SK-N-SH (cell line): ENCODE measurements around the gene ATP5F1D. TPM values are rescaled to one million over a fixed set of nuclear protein-coding genes. Genes with fewer than 3 reads are reported as not detected.

Experiments used
- CTCF ChIA-PET: fragments of 300-600, 350-600 bp; formaldehyde crosslinking; extraction: SDS; loops from one replicate; lab custom pipeline; 2021; lab: Yijun Ruan, JAX
- POLR2A ChIA-PET: fragments of 350-600 bp; sonication (Branson Sonifier 250); formaldehyde crosslinking; extraction: SDS; loops from one replicate; lab custom pipeline; 2020; ENCODE audit warnings: antibody characterized with exemption, inconsistent platforms; lab: Yijun Ruan, JAX
- DNase-seq: peaks from one replicate; pipeline ENCODE4 v3.0.0; 2012
- H2AFZ ChIP-seq: fragments of 200-600 bp; sonication (generic); 2 replicates; pipeline ENCODE4 v1.8.1; 2016; ENCODE audit warnings: antibody characterized with exemption, mild to moderate bottlenecking, low read depth
- H3F3A ChIP-seq: fragments of 200-600 bp; sonication (generic); replicated peaks from 2 replicates; pipeline ENCODE3; 2016; ENCODE audit warnings: antibody characterized with exemption, mild to moderate bottlenecking; ENCODE audit not compliant: insufficient read depth
- H3K27ac ChIP-seq, 2 experiments: fragments of 200-500 bp in 1 of 2; fragments of 200-600 bp in 1 of 2; sonication (Bioruptor generic) in 1 of 2; sonication (generic), shearing (Covaris generic) in 1 of 2; 2 replicates each; pipeline versions ENCODE4 v1.5.1 to v1.6.1; 2014 to 2016; ENCODE audit warnings: low read depth in 2 of 2, inconsistent platforms in 1 of 2, low read length in 1 of 2, mild to moderate bottlenecking in 1 of 2, mixed read lengths in 1 of 2
- H3K27me3 ChIP-seq: fragments of 200-600 bp; sonication (generic), shearing (Covaris generic); 2 replicates; pipeline ENCODE4 v1.6.1; 2016; ENCODE audit warnings: mixed run types; ENCODE audit not compliant: insufficient read depth
- H3K36me3 ChIP-seq, 2 experiments: fragments of 200-500 bp in 1 of 2; fragments of 200-600 bp in 1 of 2; sonication (Bioruptor generic) in 1 of 2; sonication (generic) in 1 of 2; replicated peaks in 1 of 2; 2 replicates each; pipeline versions ENCODE3 to v1.5.1; 2014 to 2016; ENCODE audit warnings: low read length in 1 of 2, mild to moderate bottlenecking in 1 of 2; ENCODE audit not compliant: insufficient read depth in 2 of 2, control insufficient read depth in 1 of 2
- H3K4me1 ChIP-seq, 2 experiments: fragments of 200-500 bp in 1 of 2; fragments of 200-600 bp in 1 of 2; sonication (Bioruptor generic) in 1 of 2; sonication (generic), shearing (Covaris generic) in 1 of 2; 2 replicates each; pipeline versions ENCODE4 v1.5.1 to v1.6.1; 2014 to 2016; ENCODE audit warnings: low read depth in 1 of 2, low read length in 1 of 2, mixed run types in 1 of 2; ENCODE audit not compliant: insufficient read depth in 2 of 2, control insufficient read depth in 1 of 2
- H3K4me2 ChIP-seq: fragments of 200-600 bp; sonication (generic), shearing (Covaris generic); 2 replicates; pipeline ENCODE4 v1.6.1; 2017; ENCODE audit warnings: mixed run types
- H3K4me3 ChIP-seq, 2 experiments: fragments of 200-500 bp in 1 of 2; fragments of 200-600 bp in 1 of 2; sonication (Bioruptor generic) in 1 of 2; sonication (generic), shearing (Covaris generic) in 1 of 2; 2 replicates each; pipeline versions ENCODE4 v1.5.1 to v1.8.1; 2014 to 2016; ENCODE audit warnings: low read depth in 2 of 2, inconsistent platforms in 1 of 2, low read length in 1 of 2, mild to moderate bottlenecking in 1 of 2, mixed read lengths in 1 of 2, moderate library complexity in 1 of 2
- H3K79me2 ChIP-seq: fragments of 200-600 bp; sonication (generic); 2 replicates; pipeline ENCODE4 v1.8.1; 2017; ENCODE audit warnings: mild to moderate bottlenecking; ENCODE audit not compliant: insufficient read depth
- H3K9ac ChIP-seq: fragments of 200-600 bp; sonication (generic); 2 replicates; pipeline ENCODE4 v1.6.1; 2017; ENCODE audit warnings: mixed run types
- H3K9me2 ChIP-seq: fragments of 200-600 bp; sonication (generic); 2 replicates; pipeline ENCODE4 v1.6.1; 2017; ENCODE audit warnings: mixed run types
- H3K9me3 ChIP-seq: fragments of 200-600 bp; sonication (generic); 2 replicates; pipeline ENCODE4 v1.6.1; 2017; ENCODE audit warnings: mixed run types, mild to moderate bottlenecking, moderate library complexity
- H4K20me1 ChIP-seq: fragments of 200-600 bp; sonication (generic); 2 replicates; pipeline ENCODE4 v1.6.1; 2017; ENCODE audit warnings: mild to moderate bottlenecking, mixed run types; ENCODE audit not compliant: insufficient read depth
- ELF1 ChIP-seq: IDR thresholded peaks from 2 replicates; pipeline ENCODE4 v1.4.0; 2012
- EP300 ChIP-seq, 2 experiments: IDR thresholded peaks; 2 replicates each; pipeline versions ENCODE4 v1.4.0 to v1.6.1; 2012; ENCODE audit warnings: borderline replicate concordance in 1 of 2, low read depth in 1 of 2, low read length in 1 of 2
- EZH2phosphoT487 ChIP-seq: fragments of 200-600 bp; sonication (generic); IDR thresholded peaks from 2 replicates; pipeline ENCODE4 v1.6.1; 2017; ENCODE audit warnings: low read depth, mixed run types, mild to moderate bottlenecking, antibody characterized with exemption, moderate library complexity, borderline replicate concordance
- FOSL2 ChIP-seq: IDR thresholded peaks from 2 replicates; pipeline ENCODE4 v1.4.0; 2012; ENCODE audit warnings: low read depth, mild to moderate bottlenecking, moderate library complexity, borderline replicate concordance
- FOXJ3 ChIP-seq: sonication (generic); formaldehyde crosslinking; IDR thresholded peaks from 2 replicates; pipeline ENCODE4 v1.5.1; 2020; ENCODE audit warnings: mild to moderate bottlenecking, missing genetic modification reagents
- GABPA ChIP-seq: IDR thresholded peaks from 2 replicates; pipeline ENCODE4 v1.4.0; 2012; ENCODE audit warnings: low read depth, mild to moderate bottlenecking
- JUND ChIP-seq: IDR thresholded peaks from 2 replicates; pipeline ENCODE4 v1.4.0; 2012
- MEF2A ChIP-seq: IDR thresholded peaks from 2 replicates; pipeline ENCODE4 v1.4.0; 2012; ENCODE audit warnings: low read depth, borderline replicate concordance
- NFIC ChIP-seq: IDR thresholded peaks from 2 replicates; pipeline ENCODE4 v1.4.0; 2012; ENCODE audit warnings: borderline replicate concordance
- NRF1 ChIP-seq: IDR thresholded peaks from 2 replicates; pipeline ENCODE4 v1.6.1; 2012; ENCODE audit warnings: low read depth, mild to moderate bottlenecking, low read length
- RAD21 ChIP-seq: IDR thresholded peaks from 2 replicates; pipeline ENCODE4 v1.6.1; 2012; ENCODE audit warnings: mild to moderate bottlenecking, low read length
- RFX5 ChIP-seq: IDR thresholded peaks from 2 replicates; pipeline ENCODE4 v1.6.1; 2012; ENCODE audit warnings: mild to moderate bottlenecking, improper control_type of control experiment, low read length
- RXRA ChIP-seq: IDR thresholded peaks from 2 replicates; pipeline ENCODE4 v1.4.0; 2012; ENCODE audit warnings: low read depth, mild to moderate bottlenecking, borderline replicate concordance
- TAF1 ChIP-seq: IDR thresholded peaks from 2 replicates; pipeline ENCODE4 v1.6.1; 2012; ENCODE audit warnings: low read depth, mild to moderate bottlenecking, low read length, moderate library complexity, borderline replicate concordance
- WGBS: methylation state at CpG from one replicate; pipeline ENCODE4 v1.1.6; 2017; ENCODE audit warnings: low lambda C conversion rate; 5-methylcytosine and 5-hydroxymethylcytosine counted together
- polyA plus RNA-seq, 3 experiments: library from polyadenylated mRNA; depleted of rRNA; stranded (reverse); fragments of >200 nt; gene quantifications; 2 replicates each; pipeline ENCODE4 v1.2.3, GENCODE V29; 2012
- TF ChIP-seq, protein P1 (sequence below): IDR thresholded peaks from 2 replicates; pipeline ENCODE4 v1.4.0; 2012; ENCODE audit warnings: low read depth, borderline replicate concordance
- TF ChIP-seq, protein P2 (sequence below): fragments of 200-600 bp; sonication (generic); IDR thresholded peaks from 2 replicates; pipeline ENCODE4 v1.6.1; 2017; ENCODE audit warnings: antibody characterized with exemption, mild to moderate bottlenecking, moderate library complexity
- TF ChIP-seq, protein P3 (sequence below): IDR thresholded peaks from 2 replicates; pipeline ENCODE4; 2012

The ATP5F1D gene
- polyA plus RNA-seq, 1 of the 3 experiments (the other 2 are of a cell fraction), result 226 TPM

DNA sequence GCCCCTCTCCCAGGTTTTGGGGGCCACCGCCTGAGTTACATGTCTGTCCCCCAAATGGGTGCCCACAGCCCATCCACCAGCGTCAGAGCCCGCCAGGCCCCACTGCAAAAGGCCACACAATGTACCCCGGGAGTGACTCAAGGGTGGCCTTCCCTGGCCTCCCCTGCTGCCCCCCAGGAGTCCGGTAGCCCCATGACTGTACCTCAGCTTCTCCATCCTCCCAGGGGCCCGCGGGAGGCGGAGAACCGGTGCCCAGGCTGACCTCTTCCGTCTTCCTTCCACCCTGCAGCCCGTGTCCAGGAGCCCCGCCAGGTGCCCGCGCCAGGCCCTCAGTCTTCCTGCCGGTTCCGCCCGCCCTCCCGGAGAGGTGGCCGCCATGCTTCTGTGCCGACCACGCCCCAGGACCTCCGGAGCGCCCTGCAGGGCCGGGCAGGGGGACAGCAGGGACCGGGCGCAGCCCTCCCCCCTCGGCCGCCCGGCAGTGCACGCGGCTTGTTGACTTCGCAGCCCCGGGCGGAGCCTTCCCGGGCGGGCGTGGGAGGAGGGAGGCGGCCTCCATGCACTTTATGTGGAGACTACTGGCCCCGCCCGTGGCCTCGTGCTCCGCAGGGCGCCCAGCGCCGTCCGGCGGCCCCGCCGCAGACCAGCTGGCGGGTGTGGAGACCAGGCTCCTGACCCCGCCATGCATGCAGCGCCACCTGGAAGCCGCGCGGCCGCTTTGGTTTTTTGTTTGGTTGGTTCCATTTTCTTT is 14.1 kb upstream of the ATP5F1D start:
- Histone ChIP-seq H2AFZ (no peak overlapping the region), H3K27ac (no peak overlapping the region), H3K9ac (no peak overlapping the region), H3K27me3 (no peaks in the 10 kb centered on the region), H4K20me1 (peaks cover 19% of the 10 kb centered on the region), H3K4me1 (peaks cover 0 to 5% of the 10 kb centered on the region in 2 experiments; a peak in 1 of 4 replicates), H3K79me2 (no peaks in the 10 kb centered on the region), H3K9me2 (no peaks in the 10 kb centered on the region), H3F3A (peaks cover 3% of the 10 kb centered on the region), H3K4me2 (no peak overlapping the region), H3K9me3 (no peaks in the 10 kb centered on the region), H3K4me3 (no peak overlapping the region), H3K36me3 (peaks cover 0 to 47% of the 10 kb centered on the region in 2 experiments)
- TF ChIP-seq RXRA, result no peak
- TF ChIP-seq NRF1, result no peak
- TF ChIP-seq NFIC, result no peak
- TF ChIP-seq, protein P1, sequence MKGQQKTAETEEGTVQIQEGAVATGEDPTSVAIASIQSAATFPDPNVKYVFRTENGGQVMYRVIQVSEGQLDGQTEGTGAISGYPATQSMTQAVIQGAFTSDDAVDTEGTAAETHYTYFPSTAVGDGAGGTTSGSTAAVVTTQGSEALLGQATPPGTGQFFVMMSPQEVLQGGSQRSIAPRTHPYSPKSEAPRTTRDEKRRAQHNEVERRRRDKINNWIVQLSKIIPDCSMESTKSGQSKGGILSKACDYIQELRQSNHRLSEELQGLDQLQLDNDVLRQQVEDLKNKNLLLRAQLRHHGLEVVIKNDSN, result no peak
- TF ChIP-seq TAF1, result no peak
- no peak for TF ChIP-seq FOXJ3
- TF ChIP-seq MEF2A, result no peak
- TF ChIP-seq ELF1, result no peak
- TF ChIP-seq RFX5, result no peak
- no peak for TF ChIP-seq EP300 (IDR thresholded peaks at IDR 0.05; ENCODE audit: borderline replicate concordance in 1 of 2, low read depth in 1 of 2, low read length in 1 of 2)
- no peak for TF ChIP-seq JUND
- TF ChIP-seq EZH2phosphoT487, result no peak
- ChIA-PET CTCF (interaction anchor here (1.3 to 2.3 kb wide), 2 partner anchors 13 to 39 kb away, joined by 4 to 5 read pairs; no protein-coding TSS in a partner anchor), POLR2A (no interaction called here)
- WGBS, result 96% methylated on average over 50 of the region's 56 CpGs
- no peak for DNase-seq

DNA sequence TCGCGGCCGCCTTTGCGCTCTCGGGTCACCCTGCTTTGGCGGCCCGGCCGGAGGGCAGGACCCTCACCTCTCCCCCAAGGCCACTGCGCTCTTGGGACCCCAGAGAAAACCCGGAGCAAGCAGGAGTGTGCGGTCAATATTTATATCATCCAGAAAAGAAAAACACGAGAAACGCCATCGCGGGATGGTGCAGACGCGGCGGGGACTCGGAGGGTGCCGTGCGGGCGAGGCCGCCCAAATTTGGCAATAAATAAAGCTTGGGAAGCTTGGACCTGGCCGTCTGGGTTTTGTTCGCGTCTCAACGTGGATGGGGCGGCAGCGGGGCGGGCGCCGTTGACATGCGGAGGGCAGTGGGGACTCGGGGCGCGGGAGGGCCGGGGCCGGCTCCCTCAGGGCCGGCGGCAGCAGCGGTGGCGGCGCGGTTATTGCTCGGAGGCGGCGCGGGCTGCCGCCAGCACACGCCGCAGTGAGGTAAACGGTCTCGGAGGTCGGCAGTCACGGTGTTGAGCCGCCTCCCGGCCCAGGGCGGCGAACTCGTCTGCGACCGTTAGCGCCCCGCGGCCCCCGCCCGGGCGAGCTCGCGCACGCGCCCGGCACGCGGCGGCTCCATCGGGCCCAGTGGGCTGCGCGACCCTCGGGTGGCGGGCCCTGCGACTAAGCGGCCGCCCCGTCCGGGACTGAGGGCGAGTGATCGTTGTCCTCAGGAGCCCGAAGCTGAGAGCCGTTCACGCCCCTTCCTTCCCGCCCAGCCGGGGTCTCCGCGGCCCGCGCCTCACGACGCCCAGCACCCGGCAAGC is 13.2 kb upstream of the ATP5F1D start:
- Histone ChIP-seq H3K27me3 (no peaks in the 10 kb centered on the region), H3K4me2 (no peak overlapping the region), H3F3A (peaks cover 7% of the 10 kb centered on the region), H3K36me3 (peaks cover 0 to 51% of the 10 kb centered on the region in 2 experiments), H3K9me3 (no peaks in the 10 kb centered on the region), H3K9me2 (no peaks in the 10 kb centered on the region), H3K4me1 (no peaks in the 10 kb centered on the region; a peak in 1 of 4 replicates), H3K4me3 (no peak overlapping the region), H4K20me1 (peaks cover 19% of the 10 kb centered on the region), H3K27ac (no peak overlapping the region), H3K9ac (no peak overlapping the region), H2AFZ (no peak overlapping the region), H3K79me2 (no peaks in the 10 kb centered on the region)
- no peak for DNase-seq
- WGBS, result 98% methylated on average over 95 of the region's 100 CpGs
- ChIA-PET POLR2A (interaction anchor here (1.1 kb wide), 1 partner anchor 41 kb away, joined by 3 read pairs; no protein-coding TSS in a partner anchor), CTCF (interaction anchor here (1.0 to 2.3 kb wide), 3 partner anchors 12 to 39 kb away, joined by 3 to 5 read pairs (median 4); no protein-coding TSS in a partner anchor)
- TF ChIP-seq RXRA, result no peak
- no peak for TF ChIP-seq JUND
- no peak for TF ChIP-seq RFX5
- TF ChIP-seq FOSL2, result no peak
- TF ChIP-seq, protein P2, sequence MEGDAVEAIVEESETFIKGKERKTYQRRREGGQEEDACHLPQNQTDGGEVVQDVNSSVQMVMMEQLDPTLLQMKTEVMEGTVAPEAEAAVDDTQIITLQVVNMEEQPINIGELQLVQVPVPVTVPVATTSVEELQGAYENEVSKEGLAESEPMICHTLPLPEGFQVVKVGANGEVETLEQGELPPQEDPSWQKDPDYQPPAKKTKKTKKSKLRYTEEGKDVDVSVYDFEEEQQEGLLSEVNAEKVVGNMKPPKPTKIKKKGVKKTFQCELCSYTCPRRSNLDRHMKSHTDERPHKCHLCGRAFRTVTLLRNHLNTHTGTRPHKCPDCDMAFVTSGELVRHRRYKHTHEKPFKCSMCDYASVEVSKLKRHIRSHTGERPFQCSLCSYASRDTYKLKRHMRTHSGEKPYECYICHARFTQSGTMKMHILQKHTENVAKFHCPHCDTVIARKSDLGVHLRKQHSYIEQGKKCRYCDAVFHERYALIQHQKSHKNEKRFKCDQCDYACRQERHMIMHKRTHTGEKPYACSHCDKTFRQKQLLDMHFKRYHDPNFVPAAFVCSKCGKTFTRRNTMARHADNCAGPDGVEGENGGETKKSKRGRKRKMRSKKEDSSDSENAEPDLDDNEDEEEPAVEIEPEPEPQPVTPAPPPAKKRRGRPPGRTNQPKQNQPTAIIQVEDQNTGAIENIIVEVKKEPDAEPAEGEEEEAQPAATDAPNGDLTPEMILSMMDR, result no peak
- no peak for TF ChIP-seq RAD21
- no peak for TF ChIP-seq NRF1
- no peak for TF ChIP-seq TAF1
- TF ChIP-seq GABPA, result no peak
- TF ChIP-seq, protein P3, sequence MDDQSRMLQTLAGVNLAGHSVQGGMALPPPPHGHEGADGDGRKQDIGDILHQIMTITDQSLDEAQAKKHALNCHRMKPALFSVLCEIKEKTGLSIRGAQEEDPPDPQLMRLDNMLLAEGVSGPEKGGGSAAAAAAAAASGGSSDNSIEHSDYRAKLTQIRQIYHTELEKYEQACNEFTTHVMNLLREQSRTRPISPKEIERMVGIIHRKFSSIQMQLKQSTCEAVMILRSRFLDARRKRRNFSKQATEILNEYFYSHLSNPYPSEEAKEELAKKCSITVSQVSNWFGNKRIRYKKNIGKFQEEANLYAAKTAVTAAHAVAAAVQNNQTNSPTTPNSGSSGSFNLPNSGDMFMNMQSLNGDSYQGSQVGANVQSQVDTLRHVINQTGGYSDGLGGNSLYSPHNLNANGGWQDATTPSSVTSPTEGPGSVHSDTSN, result no peak
- no peak for TF ChIP-seq EP300 (IDR thresholded peaks at IDR 0.05; ENCODE audit: borderline replicate concordance in 1 of 2, low read depth in 1 of 2, low read length in 1 of 2)
